GM12872 (cell line): ENCODE data around the gene UPB1.

ENCODE experiments used
- CTCF ChIP-seq: IDR thresholded peaks from 3 replicates; pipeline ENCODE4 v1.5.1; 2011; ENCODE audit warnings: low read depth, mild to moderate bottlenecking, low read length, moderate library complexity; ENCODE audit not compliant: insufficient read depth

UPB1 gene

GRCh38 chr22:24540470-24540869, 45.3 kb downstream of the UPB1 start:
- no peak for TF ChIP-seq CTCF

GRCh38 chr22:24541681-24542515, 46.8 kb downstream of the UPB1 start:
- no peak for TF ChIP-seq CTCF

- TF ChIP-seq CTCF: no peak
These were observed 47.5 kb downstream of the UPB1 start for GRCh38 chr22:24542641-24543040.

GRCh38 chr22:24543185-24543601, 48.1 kb downstream of the UPB1 start:
- TF ChIP-seq CTCF: no peak

GRCh38 chr22:24543679-24544243, 48.6 kb downstream of the UPB1 start:
- TF ChIP-seq CTCF: no peak

GRCh38 chr22:24548812-24549211, 53.7 kb downstream of the UPB1 start:
- no peak for TF ChIP-seq CTCF

- no peak for TF ChIP-seq CTCF
These were observed 55.1 kb downstream of the UPB1 start for GRCh38 chr22:24550028-24550901.
